HG03442 (cell line): ENCODE measurements around the gene MAP2.
"Not testable (repeated sequence)": the region's sequence is repeated elsewhere in the genome, so short reads cannot be mapped to it uniquely, and the experiment has no call there.

ENCODE experiments used
- ATAC-seq: cut with Tn5 transposase; IDR thresholded peaks from one replicate; pipeline ENCODE4 v1.9.1; 2021; ENCODE audit warnings: mild to moderate bottlenecking, moderate library complexity; ENCODE audit not compliant: unreplicated experiment

The MAP2 gene

DNA sequence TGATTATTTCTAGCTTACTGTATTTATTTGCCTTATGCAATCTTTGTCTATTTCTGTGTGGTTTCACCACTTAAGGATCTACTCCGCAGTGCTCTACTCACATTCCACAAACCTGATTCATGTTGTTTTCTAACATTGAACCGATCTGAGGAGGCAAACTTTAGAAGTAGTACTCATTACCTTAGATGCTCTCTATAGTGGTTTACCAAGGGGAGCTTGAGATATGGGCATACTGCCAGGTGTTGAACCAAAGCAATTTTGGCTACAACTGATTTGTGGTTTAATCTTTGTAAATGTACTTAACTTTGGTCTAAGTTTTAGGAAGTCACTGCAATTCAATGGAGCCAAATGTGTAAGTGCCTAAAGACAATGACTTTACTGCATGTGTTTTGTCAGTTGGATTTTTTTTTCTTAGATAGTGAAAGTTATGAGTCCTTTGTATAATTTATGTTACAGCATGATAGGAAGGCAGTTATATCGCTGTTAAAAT lies 50.1 kb downstream of the MAP2 start:
- no peak for ATAC-seq

DNA sequence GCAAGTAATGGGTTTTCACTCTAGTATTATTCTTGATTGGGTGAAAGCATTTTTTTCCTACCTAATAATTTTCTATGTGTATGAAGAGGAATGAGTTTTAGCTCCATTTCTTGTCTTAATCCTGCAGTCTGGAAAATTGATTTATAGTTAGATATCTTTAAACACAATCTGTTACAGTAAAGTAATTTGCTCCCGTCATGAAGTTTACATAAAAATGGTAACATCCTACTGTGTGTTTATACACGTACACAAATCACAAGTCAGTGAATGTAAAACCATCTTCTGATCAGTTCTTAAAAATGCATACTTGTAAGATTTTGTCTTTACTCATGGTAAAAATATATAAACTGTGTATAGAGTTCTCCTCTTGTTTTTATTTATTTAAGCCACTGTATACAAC lies 51.1 kb downstream of the MAP2 start:
- no peak for ATAC-seq

DNA sequence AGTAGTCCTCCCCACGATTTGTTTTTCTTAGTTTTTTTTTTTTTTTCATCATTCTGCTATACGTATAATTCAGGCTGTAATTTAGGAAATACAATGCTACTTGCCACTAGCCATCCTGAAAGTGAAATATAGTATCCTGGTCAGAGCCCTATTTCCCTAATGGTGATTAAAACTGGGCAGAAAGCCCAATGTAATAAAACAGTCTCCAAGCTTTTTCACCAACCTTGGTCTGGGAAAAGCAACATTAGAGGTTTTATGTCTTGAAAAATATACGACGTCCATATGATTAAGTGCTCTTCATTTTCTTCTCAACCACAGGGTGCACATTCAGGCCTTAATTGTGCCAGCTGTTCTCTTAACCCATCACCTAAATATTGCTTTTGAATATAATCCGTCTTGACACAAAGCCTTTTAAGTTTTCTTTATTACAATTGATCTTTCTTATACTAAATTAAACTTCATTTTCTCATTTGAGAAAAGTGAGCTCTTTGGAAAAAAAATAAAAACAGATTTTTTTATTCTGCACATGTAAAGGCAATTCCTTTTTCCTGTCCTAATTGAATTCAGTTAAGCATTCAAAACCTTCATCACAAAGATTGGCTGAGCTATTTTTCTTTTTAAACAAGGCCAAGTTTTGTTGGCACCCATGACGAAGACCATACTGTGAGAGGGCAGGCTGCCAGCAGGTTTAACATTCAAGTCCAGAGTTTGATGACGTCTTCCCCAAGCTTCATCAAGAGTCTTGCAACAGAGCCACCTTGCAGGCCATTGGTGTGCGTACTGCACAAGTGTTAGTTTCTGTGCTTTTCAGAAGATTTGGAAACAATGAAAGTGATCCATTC lies 52.7 kb downstream of the MAP2 start:
- no peak for ATAC-seq

DNA sequence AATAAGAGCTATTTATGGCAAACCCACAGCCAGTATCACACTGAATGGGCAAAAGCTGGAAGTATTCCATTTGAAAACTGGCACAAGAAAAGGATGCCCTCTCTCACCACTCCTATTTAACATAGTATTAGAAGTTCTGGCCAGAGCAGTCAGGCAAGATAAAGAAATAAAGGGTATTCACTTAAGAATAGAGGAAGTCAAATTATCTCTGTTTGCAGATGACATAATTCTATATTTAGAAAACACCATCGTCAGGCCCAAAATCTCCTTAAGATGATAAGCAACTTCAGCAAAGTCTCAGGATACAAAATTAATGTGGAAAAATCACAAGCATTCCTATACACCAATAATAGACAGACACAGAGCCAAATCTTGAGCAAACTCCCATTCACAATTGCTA lies 68.4 kb downstream of the MAP2 start:
- not testable (repeated sequence) for ATAC-seq

DNA sequence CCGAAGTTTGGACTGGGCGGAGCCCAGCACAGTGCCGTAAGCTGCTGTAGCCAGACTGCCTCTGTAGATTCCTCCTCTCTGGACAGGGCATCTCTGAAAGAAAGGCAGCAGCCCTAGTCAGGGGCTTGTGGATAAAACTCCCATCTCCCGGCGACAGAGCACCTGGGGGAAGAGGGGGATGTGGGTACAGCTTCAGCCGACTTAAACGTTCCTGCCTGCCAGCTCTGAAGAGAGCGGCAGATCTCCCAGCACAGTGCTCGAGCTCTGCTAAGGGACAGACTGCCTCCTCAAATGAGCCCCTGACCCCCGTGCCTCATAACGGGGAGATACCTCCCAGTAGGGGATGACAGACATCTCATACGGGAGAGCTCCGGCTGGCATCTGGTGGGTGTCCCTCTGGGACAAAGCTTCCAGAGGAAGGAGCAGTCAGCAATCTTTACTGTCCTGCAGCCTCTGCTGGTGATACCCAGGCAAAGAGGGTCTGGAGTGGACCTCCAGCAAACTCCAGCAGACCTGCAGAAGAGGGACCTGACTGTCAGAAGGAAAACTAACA lies 71.3 kb downstream of the MAP2 start:
- not testable (repeated sequence) for ATAC-seq

DNA sequence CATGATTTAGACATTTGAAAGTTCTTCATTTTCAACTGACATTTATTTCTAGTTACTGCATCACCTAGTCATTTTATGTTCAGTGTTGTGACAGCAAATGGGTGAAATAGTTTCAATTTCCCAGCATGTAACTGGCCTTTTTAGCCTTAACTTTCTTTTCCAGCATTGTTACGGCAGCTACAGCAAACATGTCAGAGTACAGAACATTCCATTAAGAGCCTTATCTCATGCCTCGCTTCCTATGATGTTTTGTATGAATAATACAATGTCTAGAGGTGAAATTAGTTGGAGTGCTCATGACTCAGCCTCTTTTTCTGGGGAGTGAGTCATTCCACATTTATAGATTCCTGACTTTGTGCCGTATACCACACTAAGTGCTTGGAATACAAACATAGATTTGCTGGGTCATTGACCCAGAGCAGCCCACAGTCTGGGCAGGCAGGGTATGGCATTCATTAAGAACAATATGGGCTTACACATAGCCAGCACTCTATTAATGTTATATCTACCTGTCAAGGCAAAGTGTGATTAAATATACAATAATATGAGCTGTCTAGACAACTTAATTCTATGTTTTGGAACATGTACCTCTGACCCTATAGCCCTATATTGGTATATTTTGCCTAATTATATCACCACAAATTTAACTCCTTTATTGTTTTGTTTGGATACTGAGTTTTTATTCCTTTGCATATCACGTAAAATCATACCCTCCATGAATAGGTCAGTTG lies 72.2 kb downstream of the MAP2 start:
- no peak for ATAC-seq

DNA sequence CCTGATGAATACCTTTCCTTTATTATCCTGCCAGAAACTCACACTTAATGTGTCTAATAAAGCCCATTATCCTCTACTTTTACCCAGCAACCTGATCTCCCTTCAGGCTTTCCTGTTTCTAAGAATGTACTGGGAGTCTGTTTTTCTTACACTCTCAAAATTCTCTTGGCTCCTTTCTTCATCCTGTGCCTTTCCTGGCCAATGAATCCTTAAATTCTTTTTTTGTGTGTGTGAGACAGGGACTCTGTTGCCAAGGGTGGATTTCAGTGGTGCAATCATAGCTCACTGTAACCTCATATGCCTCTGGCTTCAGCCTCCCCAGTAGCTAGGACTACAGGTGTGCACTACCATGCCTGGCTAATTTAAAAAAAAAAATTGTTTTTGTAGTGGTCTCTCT lies 72.7 kb downstream of the MAP2 start:
- ATAC-seq: no peak

DNA sequence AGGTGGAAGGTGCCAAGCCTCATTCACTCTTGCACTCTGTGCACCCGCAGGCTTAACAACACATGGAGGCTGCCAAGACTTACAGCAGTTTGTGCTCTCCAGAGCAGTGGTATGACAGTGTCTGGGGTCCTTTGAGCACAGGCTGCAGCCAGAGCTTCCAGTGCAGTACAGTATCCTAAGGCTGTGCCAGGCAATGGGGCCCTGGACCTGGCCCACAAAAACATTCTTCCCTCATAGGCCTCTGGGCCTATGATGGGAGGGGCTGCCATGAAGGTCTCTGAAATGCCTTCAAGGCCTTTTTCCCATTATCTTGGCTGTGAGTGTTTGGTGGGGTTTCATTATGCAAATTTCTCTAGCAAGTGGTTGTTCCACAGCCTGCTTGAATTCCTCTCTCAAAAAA lies 74.8 kb downstream of the MAP2 start:
- no peak for ATAC-seq

DNA sequence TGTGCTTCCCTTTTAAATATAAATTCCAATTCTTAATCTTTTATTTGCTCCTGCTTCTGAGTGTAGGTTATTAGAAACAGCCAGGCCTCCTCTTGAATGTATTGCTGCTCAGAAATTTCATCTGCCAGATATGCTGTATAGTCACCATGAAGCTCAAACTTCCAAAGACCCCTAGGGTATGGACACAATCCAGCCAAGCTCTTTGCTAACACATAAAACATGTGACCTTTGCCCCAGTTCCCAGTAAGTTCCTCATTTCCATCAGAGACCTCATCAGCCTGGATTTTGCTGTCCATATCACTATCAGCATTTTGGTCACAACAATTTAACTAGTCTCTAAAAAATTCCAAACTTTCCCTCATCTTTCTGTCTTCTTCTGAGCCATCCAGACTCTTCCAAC lies 75.2 kb downstream of the MAP2 start:
- no peak for ATAC-seq

DNA sequence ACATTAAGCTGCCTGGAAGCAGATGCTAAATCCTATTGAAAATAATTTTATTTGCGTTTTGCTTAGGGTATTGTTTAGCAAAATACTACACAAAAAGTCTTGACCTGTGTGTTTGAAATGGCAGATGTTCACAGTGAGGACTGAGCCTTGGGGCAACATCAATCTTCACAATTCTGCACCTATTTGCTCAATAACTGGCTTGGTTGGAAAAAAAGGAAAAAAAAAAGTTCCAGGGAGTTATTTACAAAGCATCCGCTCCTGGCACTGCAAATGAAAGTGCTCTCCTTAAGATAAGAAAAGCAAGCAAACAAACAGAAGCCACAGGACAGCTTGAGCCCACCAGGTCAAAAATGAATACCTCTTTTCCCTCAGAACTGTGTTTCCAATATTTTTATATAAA lies 77.7 kb downstream of the MAP2 start:
- no peak for ATAC-seq

DNA sequence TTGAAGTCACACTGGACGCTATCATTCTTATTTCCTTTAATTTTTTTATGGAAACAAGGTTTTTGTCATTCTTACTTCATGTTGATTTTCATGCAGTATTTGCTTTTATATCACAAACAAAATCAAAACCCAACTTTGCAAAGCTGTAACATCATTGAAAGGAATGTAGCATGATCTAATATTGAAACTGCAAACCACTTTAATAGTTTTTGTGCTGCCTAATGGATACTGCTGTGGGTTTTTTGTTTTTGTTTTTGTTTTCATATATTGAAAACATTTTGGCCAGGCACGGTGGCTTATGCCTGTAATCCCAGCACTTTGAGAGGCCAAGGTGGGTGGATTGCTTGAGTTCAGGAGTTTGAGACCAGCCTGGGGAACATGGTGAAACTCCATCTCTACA lies 81.6 kb downstream of the MAP2 start:
- ATAC-seq: peak; percentile 60

DNA sequence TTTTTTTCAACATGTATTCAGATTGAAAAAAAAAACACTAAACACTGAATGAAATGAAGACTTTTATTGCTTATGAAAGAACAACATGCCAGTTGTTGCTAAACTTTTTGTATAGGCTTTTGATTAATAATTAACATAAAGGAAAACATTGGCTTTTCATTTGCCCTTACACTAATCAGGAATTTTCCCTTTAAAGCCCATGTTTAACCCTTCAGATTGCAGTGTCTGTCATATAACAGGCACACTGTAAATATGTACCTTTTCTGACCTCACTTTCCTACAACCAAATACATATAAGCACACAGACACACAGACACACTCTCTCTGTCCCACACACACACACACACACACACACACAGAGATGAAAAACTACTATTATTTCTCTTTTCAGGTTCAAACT lies 84.4 kb downstream of the MAP2 start:
- ATAC-seq: no peak

DNA sequence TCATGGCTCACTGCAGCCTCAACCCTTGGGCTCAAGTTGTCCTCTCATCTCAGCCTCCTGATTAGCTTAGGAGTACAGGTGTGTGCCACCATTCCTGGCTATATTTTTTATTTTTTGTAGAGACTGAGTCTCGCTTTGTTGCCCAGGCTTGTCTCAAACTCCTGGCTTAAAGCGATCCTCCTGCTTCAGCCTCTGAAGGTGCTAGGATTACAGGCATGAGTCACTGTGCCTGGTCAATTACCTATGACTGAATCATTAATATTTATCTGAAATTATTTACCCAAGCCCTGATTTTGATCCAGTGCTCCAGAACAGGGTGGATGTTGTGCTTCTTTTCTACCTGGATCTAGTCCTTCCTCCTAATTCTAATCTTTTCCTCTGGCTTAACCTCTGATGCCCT lies 87.8 kb downstream of the MAP2 start:
- ATAC-seq: no peak

DNA sequence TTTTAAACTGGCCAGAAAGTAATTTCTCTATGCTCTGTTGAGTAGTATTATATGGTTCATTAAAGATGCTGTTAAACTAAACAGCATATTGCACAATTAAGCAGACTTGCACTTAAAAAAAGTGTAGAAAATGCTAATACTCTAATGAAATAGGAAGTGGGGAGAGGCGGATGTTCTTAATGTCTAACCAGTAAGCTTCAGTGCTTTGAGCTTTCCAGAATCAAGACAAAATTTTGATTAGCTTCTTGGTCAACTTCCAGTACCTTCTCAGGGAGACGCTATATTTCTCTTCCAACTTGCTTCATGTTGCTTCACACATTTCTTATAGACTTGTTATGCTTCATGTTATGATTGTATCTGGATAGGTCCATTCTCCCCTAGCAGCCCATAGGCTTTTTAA lies 89.1 kb downstream of the MAP2 start:
- no peak for ATAC-seq

DNA sequence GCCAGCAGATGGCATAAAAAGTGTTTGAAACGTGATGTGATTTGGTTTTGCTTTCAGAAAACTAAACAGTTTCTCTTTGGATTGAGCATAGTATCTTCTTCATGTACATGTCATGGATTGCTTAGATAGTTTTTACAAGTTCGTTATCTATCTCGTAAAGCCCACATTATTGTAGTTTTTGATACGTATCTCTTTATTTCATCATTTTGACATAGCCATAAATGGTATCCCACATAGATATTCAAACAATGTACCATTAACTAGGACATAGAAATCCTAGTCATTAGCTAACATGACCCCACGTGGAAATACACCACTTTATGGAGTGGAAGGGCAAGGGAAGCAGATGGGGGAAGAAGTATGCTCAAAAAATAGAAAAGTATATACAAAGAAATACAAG lies 93.6 kb downstream of the MAP2 start:
- ATAC-seq: no peak

DNA sequence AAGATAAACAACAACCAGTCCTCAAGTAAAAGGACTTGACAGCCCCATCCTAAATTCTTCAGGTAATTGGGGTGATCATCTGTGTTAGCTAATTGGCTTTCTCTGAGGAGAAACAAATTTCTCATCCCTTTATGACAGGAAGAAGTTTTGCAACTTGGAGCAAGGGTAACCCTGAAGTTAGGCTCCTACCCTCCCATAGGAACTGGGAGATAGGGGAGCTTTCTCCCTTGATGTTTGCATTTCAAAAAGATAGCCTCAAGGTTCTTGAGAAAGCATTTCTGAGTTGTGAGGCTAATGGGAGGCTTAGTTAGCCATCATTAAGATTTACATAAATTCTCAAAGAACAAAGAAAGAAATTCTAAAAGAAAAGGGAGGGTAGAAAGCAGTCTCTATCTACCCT lies 95.4 kb downstream of the MAP2 start:
- no peak for ATAC-seq

DNA sequence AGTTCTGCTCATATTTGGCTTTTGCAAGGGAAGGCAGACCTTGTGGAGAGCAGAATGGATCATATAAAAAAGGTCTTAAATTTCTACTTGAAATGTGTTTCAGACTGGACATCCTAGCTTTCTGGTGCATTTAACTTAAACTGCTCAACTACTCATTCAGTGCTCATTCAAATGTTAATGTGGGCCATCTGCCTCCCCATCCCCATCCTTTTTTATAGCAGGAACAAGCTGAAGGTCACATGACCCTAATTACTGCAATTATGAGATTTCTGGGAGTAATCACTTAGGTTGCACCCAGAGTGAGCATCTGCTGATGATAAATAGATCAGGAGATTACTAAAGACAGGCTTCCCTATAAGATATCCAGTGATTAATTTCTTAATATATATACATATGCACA lies 96.1 kb downstream of the MAP2 start:
- ATAC-seq: no peak

DNA sequence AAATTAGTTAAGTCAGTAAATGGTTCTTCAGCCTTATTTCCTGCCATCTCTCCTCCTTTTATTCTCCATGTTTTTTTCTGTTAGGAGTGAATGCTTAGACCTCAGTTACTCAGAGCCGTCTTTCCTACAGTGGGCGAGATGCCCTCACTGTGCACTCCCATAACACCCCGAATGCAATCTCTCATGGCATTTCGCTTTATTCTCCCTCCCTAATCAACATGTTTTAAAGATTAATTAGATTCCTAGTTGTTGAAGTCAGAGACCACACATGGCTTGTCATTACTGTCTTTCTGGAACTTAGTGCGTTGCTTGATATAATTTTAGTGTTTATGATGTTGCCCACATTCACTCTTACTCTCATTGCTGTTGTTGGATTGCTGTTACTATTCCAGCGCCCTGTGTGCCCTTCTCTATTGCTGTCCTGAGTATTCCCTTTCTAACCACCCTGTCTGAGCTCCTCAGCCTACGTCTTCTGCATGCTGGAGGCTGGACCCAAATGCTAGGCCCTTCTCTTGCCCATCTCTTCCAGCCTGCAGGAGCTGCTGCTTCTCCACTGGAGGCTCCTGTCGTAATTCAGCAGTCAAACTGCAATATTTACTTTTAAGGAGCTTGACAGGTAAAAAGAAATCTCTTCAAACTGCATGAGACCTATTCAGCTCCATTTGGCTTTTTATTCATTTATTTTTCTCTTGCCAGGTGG lies 99.3 kb downstream of the MAP2 start:
- no peak for ATAC-seq

DNA sequence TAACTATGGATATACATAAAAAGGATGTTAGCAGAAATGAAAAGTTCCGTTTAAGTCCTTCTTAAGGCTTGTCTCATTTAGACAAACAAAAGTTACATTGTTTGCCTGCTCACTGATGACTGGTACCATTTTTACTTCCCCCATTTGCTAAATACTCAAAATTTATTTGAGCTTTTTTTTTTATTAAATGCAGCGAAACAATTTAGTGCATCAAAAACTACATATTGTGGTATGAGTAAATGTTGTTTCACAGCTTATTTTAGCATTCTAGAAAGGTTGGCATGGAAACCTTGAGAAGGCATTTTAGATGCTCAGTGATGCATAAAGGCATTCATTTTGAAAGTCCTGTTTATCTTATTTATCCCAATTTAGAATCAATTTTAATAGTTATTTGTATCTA lies 100.0 kb downstream of the MAP2 start:
- peak; percentile 55 for ATAC-seq

DNA sequence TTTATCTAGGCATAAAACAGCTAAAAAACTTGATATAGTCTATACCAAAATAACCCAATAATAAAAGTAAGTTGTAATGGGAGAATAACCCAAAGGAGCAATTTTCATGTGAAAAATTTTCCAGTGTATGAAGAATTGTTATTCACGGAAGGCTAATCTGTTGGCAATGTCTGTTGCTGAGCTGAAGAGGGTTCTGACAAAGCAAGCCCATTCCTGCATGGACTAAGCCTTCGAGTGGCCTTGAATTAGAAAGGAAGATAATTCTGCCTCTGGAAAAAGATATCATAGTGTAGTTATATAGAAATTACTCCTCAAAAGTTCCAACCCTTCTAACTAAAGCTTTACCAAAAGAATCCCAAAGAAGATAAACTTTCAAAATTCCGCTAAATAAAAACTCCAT lies 101.5 kb downstream of the MAP2 start:
- ATAC-seq: no peak

DNA sequence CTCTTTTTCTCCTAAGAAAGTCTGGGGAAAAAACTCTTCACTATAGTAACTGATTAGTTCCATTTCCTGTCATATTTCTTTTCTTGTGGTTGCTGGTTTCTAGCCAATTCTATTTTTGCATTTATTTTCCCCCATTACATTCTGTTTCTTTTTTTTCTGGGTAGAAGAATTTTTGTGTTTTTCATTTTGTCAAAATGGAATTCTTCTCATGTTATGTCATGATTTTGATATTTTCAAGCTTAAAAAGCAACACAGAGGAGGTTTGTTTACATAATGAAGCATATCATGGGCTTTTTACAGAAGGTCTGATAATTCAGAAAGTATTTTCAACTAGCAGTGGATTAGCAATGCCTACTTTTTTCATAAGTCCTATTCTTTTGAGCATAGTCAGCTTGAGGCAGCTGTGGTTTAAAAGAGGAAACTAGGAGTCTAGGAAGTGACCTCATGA lies 102.0 kb downstream of the MAP2 start:
- no peak for ATAC-seq
